ENCODE measurements around the gene COTL1. TPM values are rescaled to one million over a fixed set of nuclear protein-coding genes. Genes with fewer than 3 reads are reported as not detected.

COTL1 gene
- total RNA-seq, 1 donor from 2014 or later = 893 TPM

DNA sequence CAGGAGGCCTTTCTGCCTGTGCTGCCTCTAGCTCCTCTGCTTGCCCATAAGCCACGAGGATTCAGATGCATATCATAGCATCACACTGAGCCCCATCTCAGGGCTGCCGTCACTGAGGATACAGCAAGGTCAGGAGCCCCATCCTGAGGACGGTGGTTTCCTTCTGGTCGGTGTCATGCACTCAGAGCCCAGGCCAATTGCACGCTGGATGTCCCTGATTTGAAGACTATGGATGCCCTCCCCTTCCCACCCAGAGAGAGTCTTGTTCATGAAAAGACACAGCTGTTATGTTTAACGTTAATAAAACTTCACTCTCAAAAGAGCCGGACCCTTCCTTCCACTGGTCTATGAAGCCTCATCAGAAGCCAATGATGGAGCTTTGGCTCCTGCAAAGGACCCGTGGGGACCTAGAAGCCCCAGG lies 19.9 kb downstream of the COTL1 start:
- intact Hi-C loops (cut with micrococcal nuclease) = no loop called here

DNA sequence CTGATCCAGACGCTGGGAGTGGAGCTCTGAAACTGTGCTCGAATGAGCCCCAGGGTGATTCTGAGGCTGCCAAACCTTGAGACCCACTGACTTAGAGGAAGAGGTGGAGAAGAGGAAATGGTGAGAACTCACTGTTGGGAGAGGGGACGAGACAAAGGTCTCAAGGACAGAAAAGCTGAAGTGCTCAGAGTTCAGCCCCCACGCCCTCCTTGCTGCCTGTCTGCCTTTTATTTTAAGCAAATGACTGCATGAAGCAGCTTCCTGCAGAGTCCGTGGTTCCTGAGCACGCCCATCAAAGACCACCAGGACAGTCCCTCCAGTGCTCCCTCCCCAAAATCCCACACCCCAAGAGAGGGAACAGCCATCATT lies 20.4 kb downstream of the COTL1 start:
- intact Hi-C loops (cut with micrococcal nuclease) = no loop called here

DNA sequence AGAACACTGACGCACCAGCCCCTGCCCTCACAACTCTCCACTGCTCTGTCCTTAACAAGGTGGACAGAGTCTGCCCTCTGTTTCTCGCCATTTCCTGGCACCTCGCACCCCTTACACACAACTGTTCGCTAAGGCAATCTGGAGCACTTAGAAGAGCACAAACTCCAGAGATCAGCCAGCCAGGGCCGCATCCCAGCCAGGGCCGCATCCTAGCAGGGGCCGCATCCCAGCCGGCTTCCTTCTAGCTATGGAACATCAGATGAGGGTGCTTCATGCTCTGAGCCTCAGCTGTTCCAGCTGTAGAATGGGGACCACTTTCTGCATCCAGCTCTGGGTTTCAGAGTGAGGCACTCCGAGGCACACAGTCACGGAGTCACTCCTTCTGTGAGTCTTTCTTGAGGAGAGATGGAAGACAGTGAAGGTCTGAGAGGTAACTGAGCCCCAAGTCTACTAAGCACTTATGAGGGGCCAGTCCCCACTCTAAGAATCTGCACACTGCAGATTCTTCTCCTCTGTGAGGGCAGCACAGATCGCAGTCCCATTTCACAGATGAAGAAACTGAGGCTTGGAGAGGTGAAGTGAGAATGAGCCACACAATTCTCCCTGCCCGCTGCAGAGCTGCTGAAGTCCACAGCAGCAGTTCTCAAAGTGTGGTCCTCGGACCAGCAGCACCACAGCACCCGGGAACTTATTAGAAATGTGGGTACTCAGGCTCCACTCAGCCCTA lies 20.9 kb downstream of the COTL1 start:
- intact Hi-C loops (cut with micrococcal nuclease) = no loop called here

DNA sequence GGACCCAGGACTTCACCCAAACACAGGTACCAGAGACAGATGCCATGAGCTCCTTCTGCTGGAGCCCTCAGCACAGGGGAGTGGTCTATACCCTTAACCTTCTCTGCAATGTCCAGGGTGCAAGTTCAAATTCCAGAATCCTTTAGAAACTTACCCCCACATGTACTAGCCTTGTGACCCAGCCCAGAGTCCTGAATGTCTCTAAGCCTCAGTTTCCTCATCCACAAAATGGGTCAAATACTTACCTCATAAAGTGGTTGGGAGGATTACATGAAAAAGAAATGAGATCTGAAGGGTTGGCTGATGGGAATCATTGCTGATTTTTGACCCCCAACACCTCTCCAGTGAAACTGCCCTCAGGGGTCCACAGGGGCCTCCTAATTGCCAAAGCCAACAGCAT lies 21.7 kb downstream of the COTL1 start:
- intact Hi-C loops (cut with micrococcal nuclease) = no loop called here

DNA sequence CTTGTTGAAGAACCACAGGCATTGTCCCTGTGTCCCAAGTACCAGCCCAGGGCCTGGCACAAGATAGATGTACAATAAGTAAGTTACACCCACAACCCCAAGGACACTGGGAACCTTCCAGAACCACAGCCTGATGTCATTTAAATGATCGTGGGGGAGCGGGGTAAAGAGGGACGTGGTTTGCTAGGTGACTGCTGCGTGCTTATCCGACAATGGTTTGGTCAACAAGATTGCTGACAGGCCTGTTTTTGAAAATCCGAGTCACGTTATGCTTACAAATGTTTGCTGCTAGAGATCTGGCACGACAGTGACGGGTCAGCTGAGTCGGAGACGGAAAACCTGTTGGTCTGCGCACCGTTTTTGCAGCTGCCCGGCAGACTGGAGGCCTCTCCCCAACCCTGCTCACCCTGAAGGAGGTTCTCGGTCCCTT lies 22.8 kb downstream of the COTL1 start:
- intact Hi-C loops (cut with micrococcal nuclease) = loop anchor here (2.0 kb wide), 1 partner anchor 14 kb away; no protein-coding TSS in a partner anchor

DNA sequence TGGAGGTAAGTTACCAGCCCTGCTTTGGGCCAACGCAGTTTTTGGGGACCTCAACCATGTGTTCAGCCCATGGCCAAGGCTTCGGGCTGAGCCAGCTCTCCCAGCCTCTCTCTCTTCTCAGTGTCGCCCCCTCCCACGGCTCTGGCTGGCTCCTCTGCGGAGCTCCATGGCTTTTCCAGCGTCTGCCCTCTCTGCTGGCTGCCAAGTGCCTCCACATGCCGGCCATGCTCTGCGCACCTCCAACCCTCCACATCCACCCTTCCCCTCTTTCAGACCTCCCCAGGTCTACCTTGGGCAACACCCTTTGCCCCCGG lies 23.2 kb downstream of the COTL1 start:
- intact Hi-C loops (cut with micrococcal nuclease) = loop anchor here (2.0 kb wide), 1 partner anchor 14 kb away; no protein-coding TSS in a partner anchor

DNA sequence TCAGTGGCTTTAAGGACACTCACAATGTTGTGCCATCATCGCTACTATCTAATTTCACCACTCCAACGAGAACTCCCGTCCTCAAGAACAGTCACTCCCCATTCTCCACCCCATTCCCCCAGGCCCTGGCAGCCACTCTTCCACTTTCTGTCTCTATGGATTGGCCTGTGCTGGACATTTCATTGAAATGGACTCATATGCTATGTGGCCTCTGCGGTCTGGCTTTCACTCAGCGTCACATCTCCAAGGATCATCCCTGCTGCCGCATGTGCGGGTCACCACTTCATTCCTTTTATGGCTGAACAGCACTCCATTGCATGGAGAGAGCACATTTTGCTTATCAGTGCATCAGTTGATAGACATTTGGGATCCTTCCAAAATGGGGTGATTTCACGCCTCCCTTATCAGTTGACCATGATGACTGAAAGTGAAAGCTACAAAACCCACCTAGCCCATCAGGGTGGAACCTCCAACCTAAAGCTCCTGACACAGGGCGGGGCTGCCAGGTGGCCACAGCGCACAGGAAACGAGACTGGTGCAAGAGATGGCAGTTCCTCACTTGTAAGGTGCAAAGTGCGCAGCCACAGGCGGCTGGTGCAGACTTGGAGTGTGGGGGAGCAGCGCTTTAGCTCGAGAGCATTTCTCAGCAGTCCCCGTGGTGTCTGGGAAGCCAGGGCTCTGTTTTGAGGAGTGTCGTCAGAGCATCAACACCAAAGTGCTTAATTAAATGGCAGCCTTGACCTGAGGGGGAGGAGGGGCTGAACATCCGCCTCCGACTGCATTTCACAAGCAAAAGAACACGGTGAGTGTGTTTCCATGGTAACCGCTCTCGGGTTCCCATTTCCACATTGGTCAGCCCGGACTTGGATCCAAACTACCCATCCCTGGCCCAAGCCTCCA lies 23.8 kb downstream of the COTL1 start:
- intact Hi-C loops (cut with micrococcal nuclease) = loop anchor here (2.0 kb wide), 1 partner anchor 15 kb away; no protein-coding TSS in a partner anchor

DNA sequence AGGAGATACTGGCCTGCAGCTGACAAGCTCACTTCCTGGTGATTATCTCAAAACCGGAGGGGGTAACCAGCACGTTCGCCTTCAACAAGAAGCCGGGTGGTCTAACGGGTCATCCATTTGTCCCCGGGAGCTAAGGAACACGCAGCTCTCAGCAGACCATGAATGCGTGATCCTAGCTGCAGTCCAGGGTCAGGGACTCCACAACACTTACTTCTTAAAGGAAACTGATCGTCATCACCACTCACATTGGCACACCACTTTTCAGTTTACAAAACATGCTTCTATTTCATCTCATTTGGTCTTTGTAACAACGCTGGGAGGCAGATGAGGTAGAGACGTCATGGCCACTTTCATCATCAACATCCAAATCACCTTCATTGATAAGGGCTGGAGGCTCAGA lies 25.2 kb downstream of the COTL1 start:
- intact Hi-C loops (cut with micrococcal nuclease) = no loop called here

DNA sequence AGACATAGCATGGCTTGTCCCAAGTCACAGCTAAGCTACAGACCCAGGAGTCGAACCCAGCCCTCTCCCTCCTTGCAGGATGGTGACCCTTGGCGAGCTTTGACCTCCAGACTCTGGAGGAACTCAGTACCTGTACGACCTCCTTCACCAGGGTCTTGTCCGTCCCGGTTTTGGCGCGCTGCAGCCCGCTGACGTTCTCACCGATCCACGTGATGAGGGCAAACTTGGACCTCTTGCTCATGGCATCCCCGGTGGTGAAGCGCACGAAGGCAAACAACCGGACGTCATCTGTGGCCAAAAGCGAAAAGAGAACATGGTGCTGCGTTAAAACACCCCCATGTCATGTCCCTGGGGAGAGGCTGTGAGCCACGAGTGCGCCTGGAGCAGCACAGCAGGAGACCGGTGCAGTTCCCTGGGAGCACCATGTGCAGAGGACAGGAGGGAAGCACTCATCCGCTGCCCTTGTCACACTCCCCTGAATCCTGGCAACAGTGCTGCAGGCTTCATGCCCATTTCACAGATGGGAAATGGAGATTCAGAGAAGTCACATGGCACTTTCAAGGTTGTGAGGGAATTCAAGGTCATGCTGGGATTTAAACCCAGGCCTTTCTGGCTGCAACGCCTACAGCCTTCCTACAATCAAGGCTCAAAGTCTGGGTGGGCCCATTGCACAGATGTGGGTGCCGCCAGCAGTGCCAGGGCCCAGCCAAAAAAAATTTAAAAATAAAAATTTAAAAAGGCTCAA lies 27.7 kb downstream of the COTL1 start:
- intact Hi-C loops (cut with micrococcal nuclease) = no loop called here

DNA sequence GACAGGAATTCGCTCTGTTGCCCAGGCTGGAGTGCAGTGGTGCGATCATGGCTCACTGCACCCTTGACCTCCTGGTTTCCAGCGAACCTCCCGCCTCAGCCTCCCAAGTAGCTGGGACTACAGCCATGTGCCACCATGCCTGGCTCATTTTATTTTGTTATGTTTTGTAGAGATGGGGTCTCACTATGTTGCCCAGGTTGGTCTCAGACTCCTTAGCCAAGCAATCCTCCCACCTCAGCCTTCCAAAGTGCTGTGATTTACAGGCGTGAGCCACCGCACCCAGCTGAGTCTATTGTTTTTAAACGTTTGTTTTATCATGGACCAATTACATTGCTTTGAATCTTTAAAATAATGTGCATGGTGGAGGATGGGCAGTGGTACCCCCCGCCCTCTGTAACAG lies 28.9 kb downstream of the COTL1 start:
- intact Hi-C loops (cut with micrococcal nuclease) = no loop called here

DNA sequence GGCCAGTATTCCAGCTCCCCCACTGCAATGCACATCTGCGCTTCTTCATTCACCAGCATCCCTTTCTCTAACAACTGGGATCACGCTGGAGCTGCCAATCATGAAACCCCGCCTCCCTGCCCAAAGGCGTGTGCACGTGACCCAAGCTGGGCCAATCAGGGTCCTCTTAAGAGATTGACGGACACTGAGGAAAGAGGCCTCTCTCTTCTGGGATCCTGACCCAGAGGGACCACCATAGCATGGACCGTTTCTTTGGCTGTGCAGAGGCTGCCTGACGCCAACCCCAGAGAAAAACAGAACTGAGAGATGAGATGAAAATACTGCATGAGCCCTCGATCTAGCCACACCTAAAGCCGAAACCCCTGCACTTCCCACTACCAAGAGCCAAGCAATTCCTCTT lies 32.0 kb downstream of the COTL1 start:
- intact Hi-C loops (cut with micrococcal nuclease) = no loop called here

DNA sequence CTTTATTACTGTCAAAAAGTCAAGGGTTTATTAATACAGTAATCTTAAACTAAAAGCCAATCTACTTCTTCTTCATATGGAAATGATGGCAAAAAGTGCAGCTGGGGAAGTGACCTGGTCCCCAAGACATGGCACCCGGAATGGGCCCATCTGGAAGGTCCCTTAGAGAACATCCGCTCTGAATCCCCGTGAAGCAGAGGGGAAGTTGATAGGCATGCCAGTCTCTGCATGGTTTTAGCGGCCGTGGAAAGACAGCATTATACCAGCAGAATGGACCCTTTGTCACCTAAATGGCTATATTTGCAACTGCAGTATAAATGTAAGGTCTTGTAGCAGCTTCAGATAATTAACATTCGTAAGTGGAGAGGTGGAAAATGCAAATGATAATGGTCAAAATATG lies 32.4 kb downstream of the COTL1 start:
- intact Hi-C loops (cut with micrococcal nuclease) = no loop called here

DNA sequence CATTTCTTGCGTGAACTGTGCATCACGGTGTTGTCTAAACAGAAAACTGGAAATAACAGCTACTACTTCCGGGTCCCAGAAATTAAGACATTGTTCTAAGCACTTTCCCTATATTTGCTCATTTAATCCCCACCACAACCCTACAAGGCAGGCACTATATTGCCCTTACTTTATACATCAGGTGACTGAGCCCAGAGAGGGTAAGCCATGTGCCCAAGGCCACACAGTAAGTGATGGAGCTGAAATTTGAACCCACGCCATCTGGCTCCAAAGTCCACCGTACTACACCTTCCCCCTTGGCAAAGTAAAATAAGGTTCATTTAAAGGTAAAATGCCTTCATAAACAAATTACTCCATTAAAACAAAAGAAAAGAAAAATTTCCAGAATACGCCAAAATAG lies 33.2 kb downstream of the COTL1 start:
- intact Hi-C loops (cut with micrococcal nuclease) = no loop called here

DNA sequence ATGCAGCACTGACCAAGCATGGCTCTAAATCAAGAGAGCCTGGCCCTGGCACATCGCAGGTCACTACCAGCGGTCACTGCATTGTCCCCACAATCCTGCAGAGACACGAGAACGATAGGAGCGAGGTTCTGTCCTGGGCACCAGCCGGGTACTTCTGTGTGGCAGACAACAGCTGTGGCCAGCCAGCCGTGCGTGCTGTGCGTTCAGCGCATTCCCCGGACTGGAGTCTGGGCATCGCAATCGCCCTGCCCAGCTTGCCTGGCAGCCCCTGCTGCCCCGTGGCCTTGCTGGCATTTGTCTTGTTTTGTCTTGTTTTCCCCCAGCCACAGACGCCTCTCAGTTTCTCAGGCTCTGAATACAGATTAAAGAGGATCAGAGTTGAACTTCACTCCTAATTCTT lies 33.9 kb downstream of the COTL1 start:
- intact Hi-C loops (cut with micrococcal nuclease) = no loop called here

DNA sequence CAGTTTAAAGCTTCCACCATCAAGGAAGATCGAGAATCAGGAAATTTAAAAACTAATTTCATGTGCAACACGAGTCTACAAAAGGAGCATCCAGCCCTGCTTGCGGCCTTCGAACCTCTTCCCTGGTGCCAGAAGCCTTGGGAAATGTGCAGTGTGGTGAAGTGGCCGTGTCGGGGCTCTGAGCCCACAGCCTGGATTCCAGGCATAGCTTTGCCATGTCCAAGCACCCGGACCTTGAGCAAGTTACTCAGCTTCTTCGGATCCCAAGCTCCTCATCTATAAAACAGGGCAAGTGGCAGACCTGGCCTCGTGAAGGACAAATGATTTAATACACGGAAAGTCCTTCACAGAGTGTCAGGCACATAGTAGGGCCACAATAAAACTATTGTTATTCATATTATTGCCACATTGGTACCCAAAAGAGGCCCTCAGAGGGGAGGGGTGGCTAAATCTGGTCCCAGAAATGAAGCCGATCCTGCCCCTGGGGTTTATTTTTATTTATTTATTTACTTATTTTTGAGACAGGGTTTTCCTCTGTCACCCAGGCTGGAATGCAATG lies 34.8 kb downstream of the COTL1 start:
- intact Hi-C loops (cut with micrococcal nuclease) = no loop called here

DNA sequence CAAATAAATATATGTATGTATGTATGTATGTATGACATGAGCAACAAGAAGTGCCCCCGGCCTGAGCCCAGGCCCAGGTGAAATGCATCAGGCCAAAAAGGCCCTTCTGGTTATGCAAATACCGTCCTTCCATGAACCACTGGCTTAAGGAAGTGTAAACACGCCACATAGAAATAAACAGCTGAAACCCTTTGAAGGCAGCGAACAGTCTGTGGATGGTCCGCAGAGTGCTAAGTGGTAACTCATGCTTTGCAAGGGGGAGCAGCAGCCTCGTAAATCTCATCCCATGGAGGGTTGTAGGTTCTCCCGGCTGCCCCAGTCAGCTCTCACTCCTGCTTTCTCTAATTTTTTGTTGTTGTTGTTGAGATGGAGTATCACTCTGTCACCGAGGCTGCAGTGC lies 36.7 kb downstream of the COTL1 start:
- intact Hi-C loops (cut with micrococcal nuclease) = no loop called here

DNA sequence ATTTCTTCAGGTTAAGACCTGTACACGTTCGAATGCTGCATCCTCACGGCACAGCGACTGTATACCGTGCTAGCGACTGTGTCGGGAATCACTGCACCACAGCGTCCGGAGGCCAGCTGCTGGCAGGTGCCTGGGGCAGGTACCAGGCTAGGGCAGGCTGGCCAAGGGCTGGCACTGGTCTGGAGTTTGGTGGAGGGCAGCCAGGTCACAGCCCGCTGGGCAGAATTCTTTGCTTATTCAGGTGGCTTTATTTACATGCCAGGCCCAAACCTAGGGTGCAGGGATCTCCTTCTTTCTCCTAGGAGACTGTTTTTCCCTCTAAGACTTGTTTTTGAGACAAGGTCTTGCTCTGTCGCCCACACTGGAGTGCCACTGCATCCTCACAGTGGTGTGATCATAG lies 37.9 kb downstream of the COTL1 start:
- intact Hi-C loops (cut with micrococcal nuclease) = no loop called here

DNA sequence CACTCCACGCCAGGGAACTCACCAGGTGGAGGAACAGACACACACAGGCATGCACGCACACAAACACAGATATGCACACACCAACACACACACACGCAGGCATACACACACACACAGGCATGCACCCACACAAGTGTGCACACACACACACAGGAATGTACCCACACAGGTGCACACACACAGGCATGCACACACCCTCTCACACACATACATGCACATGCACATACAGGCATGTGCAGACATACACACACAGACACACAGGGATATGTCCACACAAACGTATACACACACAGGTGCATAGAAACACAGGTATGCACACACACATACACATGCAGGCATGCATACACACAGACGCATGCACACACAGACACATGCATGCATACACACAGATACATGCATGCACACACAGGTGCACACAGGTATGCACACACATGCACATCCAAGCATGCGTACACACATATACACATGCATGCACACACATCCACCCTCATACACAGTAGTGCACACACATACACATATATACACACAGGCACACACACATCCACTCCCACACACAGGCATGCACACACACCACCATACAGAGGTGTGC lies 39.2 kb downstream of the COTL1 start:
- intact Hi-C loops (cut with micrococcal nuclease) = no loop called here

DNA sequence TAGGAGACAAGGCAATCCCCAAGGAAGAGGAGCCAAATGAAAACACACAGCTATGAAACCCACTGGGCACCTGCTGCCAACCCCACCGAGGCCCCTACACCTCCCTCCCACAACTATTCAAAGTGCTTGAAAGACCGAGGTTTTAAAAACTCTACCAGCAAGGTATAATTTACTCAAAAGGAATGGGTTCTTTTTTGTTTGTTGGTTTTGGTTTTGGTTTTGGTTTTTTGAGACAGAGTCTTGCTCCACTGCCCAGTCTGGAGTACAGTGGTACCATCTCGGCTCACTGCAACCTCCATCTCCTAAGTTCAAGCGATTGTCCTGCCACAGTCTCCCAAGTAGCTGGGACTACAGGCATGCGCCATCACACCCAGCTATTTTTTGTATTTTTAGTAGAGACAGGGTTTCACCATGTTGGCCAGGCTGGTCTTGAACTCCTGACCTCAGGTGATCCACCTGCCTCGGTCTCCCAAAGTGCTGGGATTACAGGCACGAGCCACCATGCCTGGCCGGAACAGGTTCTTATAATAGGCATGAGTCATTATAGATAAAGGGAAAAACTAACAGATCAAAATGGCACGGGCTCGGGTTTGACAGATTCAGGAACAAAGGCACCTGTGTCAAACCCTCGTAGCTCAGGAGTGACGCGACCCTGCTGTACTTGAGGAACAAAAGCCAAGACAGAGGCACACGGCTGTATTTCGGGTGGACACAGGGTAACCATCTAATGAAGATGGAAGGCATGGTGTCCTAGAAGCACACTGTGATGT lies 40.7 kb downstream of the COTL1 start:
- intact Hi-C loops (cut with micrococcal nuclease) = no loop called here

DNA sequence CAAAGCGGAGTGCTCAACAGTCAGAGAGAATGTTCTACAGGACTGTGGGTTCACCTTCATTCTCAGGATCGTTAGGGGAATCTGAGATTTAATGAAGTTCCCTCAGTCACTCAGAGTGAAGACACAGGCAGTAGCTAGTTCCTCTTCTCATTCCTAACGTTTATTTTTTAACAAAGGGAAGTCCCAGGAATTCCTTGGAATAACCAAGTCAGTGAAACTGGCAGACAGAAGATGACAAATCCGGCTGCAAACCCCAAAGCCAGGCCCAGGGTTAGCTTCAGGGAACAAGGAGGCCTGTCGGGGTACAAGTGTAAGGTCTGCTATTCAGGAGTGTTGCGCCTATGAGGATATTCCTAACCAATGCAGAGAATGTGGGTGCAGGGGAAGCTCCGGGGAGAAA lies 42.0 kb downstream of the COTL1 start:
- intact Hi-C loops (cut with micrococcal nuclease) = no loop called here

DNA sequence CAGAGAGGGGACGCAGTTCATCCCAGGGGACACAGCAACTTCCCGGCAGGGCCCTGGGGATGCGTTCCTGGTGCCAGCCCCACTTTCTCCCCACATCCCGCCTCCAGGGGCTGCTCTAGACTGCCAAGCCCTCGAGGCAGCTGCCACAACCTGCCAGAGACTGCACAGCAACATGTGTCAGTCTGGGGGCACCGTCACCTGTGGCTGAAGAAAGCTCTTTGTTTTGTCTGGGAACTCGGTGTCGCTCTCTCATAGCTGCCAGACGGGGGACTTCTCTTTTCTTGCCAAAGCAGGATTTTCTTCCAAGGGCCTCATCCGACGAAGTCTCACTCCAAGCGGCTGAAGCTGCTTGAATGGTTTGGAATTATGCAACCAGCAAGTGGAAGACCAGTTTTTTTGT lies 43.7 kb downstream of the COTL1 start:
- intact Hi-C loops (cut with micrococcal nuclease) = no loop called here
